GM21447 (cell line): ENCODE data around the gene GLOD4.

ENCODE experiments used
- ATAC-seq: cut with Tn5 transposase; IDR thresholded peaks from one replicate; pipeline ENCODE4 v1.9.1; 2021; ENCODE audit not compliant: unreplicated experiment

GLOD4 gene

GRCh38 chr17:743139-743538 lies 38.9 kb downstream of the GLOD4 start:
- no peak for ATAC-seq

GRCh38 chr17:742147-742793 lies 39.8 kb downstream of the GLOD4 start:
- no peak for ATAC-seq

GRCh38 chr17:740240-741017 lies 41.7 kb downstream of the GLOD4 start:
- peak; percentile 87 for ATAC-seq

- no peak for ATAC-seq
Measured at GRCh38 chr17:737561-738113, 44.4 kb downstream of the GLOD4 start.

GRCh38 chr17:733743-734142 lies 48.3 kb downstream of the GLOD4 start:
- no peak for ATAC-seq

- ATAC-seq: no peak
Measured at GRCh38 chr17:732902-733720, 49.0 kb downstream of the GLOD4 start.

- peak; percentile 45 for ATAC-seq
Measured at GRCh38 chr17:732067-732901, 49.8 kb downstream of the GLOD4 start, which contains the start of gene TLCD3A. Gene TLCD3A (plus strand): TSS chr17:732596. CDS start chr17:732648, 52 bp downstream.

- ATAC-seq: no peak
Measured at GRCh38 chr17:731644-732066, 50.4 kb downstream of the GLOD4 start.

GRCh38 chr17:728911-729310 lies 53.2 kb downstream of the GLOD4 start:
- no peak for ATAC-seq

- no peak for ATAC-seq
Measured at GRCh38 chr17:726271-726919, 55.7 kb downstream of the GLOD4 start.

GRCh38 chr17:725746-726145 lies 56.3 kb downstream of the GLOD4 start:
- ATAC-seq: no peak

- no peak for ATAC-seq
Measured at GRCh38 chr17:725084-725483, 57.0 kb downstream of the GLOD4 start.

- no peak for ATAC-seq
Measured at GRCh38 chr17:721540-721937, 60.5 kb downstream of the GLOD4 start.

GRCh38 chr17:720706-721539 lies 61.2 kb downstream of the GLOD4 start:
- no peak for ATAC-seq

- no peak for ATAC-seq
Measured at GRCh38 chr17:718075-718474, 64.0 kb downstream of the GLOD4 start.
